Measurements from ENCODE around the gene BLNK. TPM values are rescaled to one million over a fixed set of nuclear protein-coding genes. Genes with fewer than 3 reads are reported as not detected.

BLNK gene
- total RNA-seq, 1 donor from 2014 or later = not detected

DNA sequence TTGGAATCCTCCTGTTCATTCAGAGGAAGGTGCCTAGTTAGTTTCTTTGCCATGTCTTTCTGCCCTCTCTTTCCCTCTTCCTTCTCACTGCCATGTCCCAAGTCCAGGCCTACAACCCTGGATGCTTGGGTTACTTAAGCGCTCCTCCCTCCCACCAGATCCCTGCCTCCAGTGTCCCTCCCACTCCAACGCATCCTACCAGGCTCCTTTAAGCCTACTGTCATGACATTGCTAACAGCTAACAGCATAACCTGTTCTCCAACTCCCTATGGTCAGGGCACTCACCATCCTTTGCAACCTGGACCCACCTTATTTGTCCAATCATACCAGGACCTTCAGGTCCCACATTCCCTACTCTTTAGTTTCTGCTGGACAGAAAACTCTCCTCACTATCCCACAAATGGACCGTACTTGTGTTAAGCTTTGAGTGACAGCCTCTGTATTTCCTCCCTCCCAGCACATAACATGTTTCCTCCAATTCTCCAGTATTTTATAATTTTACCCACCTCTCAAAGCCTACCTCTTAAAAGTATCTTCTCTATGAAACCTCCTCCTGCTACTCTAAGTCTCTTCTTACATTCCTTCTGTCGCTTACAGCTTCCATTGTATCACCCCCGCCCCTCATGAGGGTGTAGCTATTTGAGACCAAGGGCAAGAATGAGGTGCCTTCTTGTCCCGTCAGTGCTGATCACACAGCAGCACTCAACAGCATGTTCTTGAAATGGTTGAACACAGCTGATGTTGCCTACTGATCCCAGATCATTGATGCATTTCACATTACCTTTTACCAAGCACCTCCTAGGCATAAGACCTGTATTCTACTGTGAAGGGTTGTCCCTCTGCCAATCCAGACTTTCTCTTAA, 1.7 kb downstream of the BLNK start:
- peaks cover 5% of the 10 kb centered on the region for H3K9me3 Mint-ChIP-seq
- Histone ChIP-seq H2AFZ (replicated peaks) (no peak overlapping the region), H3K36me3 (no peaks in the 10 kb centered on the region), H3K27ac (no peak overlapping the region), H3K9me3 (ENCODE audit: low read depth) (no peaks in the 10 kb centered on the region), H3K9ac (no peak overlapping the region), H3K4me1 (no peaks in the 10 kb centered on the region), H3K27me3 (no peaks in the 10 kb centered on the region), H3K4me2 (no peak overlapping the region), H3F3A (ENCODE audit: low read depth) (no peaks in the 10 kb centered on the region), H4K20me1 (ENCODE audit: low read depth) (no peaks in the 10 kb centered on the region), H3K4me3 (no peak overlapping the region), H3K79me2 (ENCODE audit: low read depth) (no peaks in the 10 kb centered on the region)
- TF ChIP-seq EZH2 (IDR thresholded peaks at IDR 0.05) (no peak), EZH2phosphoT487 (IDR thresholded peaks at IDR 0.05) (no peak), CTCF (IDR thresholded peaks at IDR 0.05) (no peak)
- H3K27me3 Mint-ChIP-seq (ENCODE audit: insufficient read depth, low read depth) = peaks cover 4% of the 10 kb centered on the region
- no peak for DNase-seq (ENCODE audit: low spot score)
- peaks cover 8% of the 10 kb centered on the region for H3K4me1 Mint-ChIP-seq
- H3K27ac Mint-ChIP-seq = no peak overlapping the region
- H3K4me3 Mint-ChIP-seq = no peak overlapping the region
- H3K36me3 Mint-ChIP-seq = no peaks in the 10 kb centered on the region

DNA sequence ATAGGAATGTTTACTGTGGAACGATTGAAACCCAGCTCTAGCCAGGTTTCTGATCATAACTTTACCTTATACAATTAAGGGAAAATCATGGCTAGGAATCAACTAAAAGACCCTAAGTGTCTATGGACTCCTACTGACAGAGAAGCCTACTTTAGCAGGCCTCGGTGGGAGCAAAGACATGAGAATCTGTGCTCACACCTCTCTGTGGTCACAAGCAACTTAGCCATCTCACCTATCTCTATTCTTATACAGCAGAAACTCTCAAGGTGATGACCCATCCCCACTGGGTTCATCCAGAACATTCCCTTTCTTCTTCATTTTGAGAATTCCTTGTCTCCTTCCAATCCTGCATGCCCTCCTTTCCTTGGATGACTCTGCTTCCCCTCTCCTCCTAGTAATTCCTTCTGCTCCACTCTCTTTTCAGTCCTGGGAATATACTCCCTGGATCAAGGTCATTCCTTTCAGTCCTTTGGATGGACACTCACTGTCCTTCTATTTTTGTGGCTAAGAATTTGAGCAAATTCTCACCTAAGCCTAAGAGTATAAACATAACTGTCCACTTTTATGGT, 2.9 kb downstream of the BLNK start:
- no peak overlapping the region for H3K4me3 Mint-ChIP-seq
- Histone ChIP-seq H2AFZ (replicated peaks) (no peak overlapping the region), H3K9ac (no peak overlapping the region), H3K4me3 (no peak overlapping the region), H3F3A (ENCODE audit: low read depth) (no peaks in the 10 kb centered on the region), H3K9me3 (ENCODE audit: low read depth) (no peaks in the 10 kb centered on the region), H3K27me3 (no peaks in the 10 kb centered on the region), H3K27ac (no peak overlapping the region), H3K4me2 (no peak overlapping the region), H3K79me2 (ENCODE audit: low read depth) (no peaks in the 10 kb centered on the region), H3K36me3 (no peaks in the 10 kb centered on the region), H4K20me1 (ENCODE audit: low read depth) (no peaks in the 10 kb centered on the region), H3K4me1 (peaks cover 1% of the 10 kb centered on the region)
- no peak for DNase-seq (ENCODE audit: low spot score)
- H3K27ac Mint-ChIP-seq = no peak overlapping the region
- peaks cover 5% of the 10 kb centered on the region for H3K9me3 Mint-ChIP-seq
- H3K36me3 Mint-ChIP-seq = no peaks in the 10 kb centered on the region
- peaks cover 4% of the 10 kb centered on the region for H3K27me3 Mint-ChIP-seq (ENCODE audit: insufficient read depth, low read depth)
- no peak for TF ChIP-seq EZH2phosphoT487 (IDR thresholded peaks at IDR 0.05)
- TF ChIP-seq CTCF (IDR thresholded peaks at IDR 0.05) = no peak
- TF ChIP-seq EZH2 (IDR thresholded peaks at IDR 0.05) = no peak
- peaks cover 10% of the 10 kb centered on the region for H3K4me1 Mint-ChIP-seq

DNA sequence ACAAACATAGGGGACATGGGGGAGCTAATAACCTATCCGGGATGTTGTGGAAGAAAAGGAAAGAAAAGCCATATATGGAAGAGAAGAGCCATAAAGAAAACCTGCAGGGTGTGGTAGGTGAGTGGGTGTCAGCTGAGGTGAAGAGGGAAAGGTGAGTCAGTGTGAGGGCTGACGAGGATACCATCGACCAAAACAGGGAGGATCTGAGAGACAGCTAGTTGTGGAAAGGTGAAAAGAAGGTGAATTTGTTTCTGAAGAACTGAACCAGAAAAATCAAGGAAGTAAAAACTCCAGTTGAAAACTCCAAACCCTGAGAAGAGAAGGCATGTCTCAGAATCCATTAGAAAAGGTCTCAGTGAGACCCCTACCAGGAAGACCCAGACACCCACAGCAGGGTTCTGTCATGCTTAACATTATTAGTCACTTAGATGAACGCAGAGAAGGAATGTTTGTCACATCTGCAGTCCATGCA, 4.1 kb downstream of the BLNK start:
- Histone ChIP-seq H3K4me3 (no peak overlapping the region), H3K4me1 (peaks cover 5% of the 10 kb centered on the region), H3K9me3 (ENCODE audit: low read depth) (no peaks in the 10 kb centered on the region), H3K27me3 (no peaks in the 10 kb centered on the region), H3K4me2 (no peak overlapping the region), H3K36me3 (no peaks in the 10 kb centered on the region), H3K27ac (no peak overlapping the region), H3K79me2 (ENCODE audit: low read depth) (no peaks in the 10 kb centered on the region), H2AFZ (replicated peaks) (no peak overlapping the region), H3F3A (ENCODE audit: low read depth) (no peaks in the 10 kb centered on the region), H3K9ac (no peak overlapping the region), H4K20me1 (ENCODE audit: low read depth) (no peaks in the 10 kb centered on the region)
- no peak for DNase-seq (ENCODE audit: low spot score)
- no peak overlapping the region for H3K4me3 Mint-ChIP-seq
- TF ChIP-seq CTCF (IDR thresholded peaks at IDR 0.05) = no peak
- no peak for TF ChIP-seq EZH2 (IDR thresholded peaks at IDR 0.05)
- TF ChIP-seq EZH2phosphoT487 (IDR thresholded peaks at IDR 0.05) = no peak
- peaks cover 4% of the 10 kb centered on the region for H3K27me3 Mint-ChIP-seq (ENCODE audit: insufficient read depth, low read depth)
- H3K36me3 Mint-ChIP-seq = no peaks in the 10 kb centered on the region
- peaks cover 11% of the 10 kb centered on the region for H3K4me1 Mint-ChIP-seq
- H3K27ac Mint-ChIP-seq = no peak overlapping the region
- H3K9me3 Mint-ChIP-seq = peaks cover 5% of the 10 kb centered on the region

All from neural progenitor cell (in vitro differentiated cells).